ENCODE data around the gene UCK1.

The UCK1 gene

DNA sequence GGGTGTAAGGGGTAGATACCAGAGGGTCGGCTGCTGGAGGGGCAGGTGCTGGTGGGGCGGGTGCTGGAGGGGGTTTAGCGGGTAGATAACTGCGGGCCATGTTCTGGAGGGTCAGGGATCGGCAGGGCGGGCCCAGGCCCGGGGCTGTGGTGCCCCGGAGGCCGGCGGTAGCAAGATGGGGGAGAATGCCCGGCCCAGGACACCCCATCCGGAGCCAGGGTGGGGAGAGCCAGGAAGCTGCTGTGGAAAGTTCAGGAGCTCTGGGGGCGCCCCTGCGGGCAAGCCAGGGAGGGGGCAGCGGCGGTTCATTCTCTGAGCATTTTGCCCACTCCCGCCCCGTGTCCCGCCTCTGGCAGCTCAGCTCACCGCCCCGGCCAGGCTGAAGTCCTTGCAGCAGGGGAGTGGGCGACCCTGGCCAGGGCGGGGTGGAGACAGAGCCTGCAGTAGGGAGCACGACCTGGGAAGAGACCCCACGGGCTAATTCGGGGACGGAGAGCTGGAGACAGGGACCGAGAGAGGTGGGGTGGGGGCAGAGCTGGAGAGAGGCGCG, 14.8 kb upstream of the UCK1 start:
- in situ Hi-C loops (cut with HindIII; ENCODE audit: low pct_ligation_motif_present, low sequenced_read_pairs), result no loop called here
- no peak for DNase-seq
- TF ChIP-seq, protein P1, sequence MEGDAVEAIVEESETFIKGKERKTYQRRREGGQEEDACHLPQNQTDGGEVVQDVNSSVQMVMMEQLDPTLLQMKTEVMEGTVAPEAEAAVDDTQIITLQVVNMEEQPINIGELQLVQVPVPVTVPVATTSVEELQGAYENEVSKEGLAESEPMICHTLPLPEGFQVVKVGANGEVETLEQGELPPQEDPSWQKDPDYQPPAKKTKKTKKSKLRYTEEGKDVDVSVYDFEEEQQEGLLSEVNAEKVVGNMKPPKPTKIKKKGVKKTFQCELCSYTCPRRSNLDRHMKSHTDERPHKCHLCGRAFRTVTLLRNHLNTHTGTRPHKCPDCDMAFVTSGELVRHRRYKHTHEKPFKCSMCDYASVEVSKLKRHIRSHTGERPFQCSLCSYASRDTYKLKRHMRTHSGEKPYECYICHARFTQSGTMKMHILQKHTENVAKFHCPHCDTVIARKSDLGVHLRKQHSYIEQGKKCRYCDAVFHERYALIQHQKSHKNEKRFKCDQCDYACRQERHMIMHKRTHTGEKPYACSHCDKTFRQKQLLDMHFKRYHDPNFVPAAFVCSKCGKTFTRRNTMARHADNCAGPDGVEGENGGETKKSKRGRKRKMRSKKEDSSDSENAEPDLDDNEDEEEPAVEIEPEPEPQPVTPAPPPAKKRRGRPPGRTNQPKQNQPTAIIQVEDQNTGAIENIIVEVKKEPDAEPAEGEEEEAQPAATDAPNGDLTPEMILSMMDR (IDR thresholded peaks at IDR 0.05; ENCODE audit: low read depth, low read length, missing control alignments), result no peak
- Histone ChIP-seq H3K36me3 (replicated peaks) (no peaks in the 10 kb centered on the region), H3K27ac (no peak overlapping the region), H3K4me3 (ENCODE audit: low read depth, low read length) (no peak overlapping the region), H3K27me3 (replicated peaks) (peaks cover 27% of the 10 kb centered on the region)

DNA sequence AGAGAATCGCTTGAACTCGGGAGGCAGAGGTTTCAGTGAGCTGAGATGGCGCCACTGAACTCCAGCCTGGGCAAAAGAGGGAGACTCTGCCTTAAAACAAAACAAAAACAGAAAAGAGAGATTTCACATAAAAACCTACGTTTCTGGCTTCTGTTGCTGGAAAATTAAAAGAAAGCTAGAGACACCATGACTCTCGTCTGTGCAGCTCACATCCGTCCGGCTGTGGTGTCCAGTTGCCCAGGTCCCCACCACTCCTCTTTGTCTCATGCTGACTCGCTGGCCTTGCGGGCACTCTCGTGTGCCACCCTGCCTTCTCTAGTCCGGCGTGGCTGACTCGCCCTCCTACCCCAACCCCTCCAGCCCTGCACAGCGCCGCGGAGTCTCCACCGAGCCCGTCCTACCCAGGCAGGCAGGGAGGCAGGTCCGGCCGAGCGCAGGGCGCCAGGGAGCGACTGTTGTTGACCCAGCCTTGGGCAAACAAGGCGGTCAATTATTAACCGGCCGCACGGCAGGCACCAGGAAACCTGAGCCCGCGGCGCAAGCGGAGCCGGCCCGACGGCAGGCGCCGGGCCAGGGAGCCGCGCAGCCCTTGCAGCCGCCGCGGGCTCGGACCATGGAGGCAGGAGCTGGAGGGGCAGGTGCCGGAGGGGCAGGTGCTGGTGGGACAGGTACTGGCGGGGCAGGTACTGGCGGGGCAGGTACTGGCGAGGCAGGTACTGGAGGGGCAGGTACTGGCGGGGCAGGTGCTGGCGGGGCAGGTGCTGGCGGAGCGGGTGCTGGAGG, 14.1 kb upstream of the UCK1 start, which contains the start of gene PRRT1B:
PRRT1B (plus strand) TSS at position 521 of the 783 bp plus-strand sequence; CDS start at position 614, 93 bp downstream.
- in situ Hi-C loops (cut with HindIII; ENCODE audit: low pct_ligation_motif_present, low sequenced_read_pairs), result no loop called here
- H3K27me3 ChIP-seq (replicated peaks), result peaks cover 27% of the 10 kb centered on the region
- DNase-seq, result no peak
- H3K36me3 ChIP-seq (replicated peaks), result no peaks in the 10 kb centered on the region
- no peak within 1 kb of the TSS for H3K4me3 ChIP-seq (ENCODE audit: low read depth, low read length)
- TF ChIP-seq, protein P1 (IDR thresholded peaks at IDR 0.05; ENCODE audit: low read depth, low read length, missing control alignments), result no peak
- no peak within 1 kb of the TSS for H3K27ac ChIP-seq

DNA sequence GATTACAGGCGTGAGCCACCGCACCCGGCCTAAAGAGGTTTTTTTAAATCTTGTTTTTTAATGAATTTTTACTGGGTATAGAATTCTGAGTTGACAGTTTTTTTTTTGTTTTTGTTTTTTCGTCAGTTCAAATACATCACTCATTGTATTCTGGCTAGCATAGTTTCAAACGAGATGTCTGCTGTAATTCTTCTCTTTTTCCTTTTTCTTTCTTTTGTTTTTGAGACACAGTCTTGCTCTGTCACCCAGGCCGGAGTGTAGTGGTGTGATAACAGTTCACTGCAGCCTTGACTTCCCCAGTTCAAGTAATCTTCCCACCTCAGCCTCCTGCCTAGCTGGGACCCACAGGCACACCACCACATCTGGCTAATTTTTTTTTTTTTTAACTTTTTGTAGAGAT, 12.1 kb upstream of the UCK1 start:
- Histone ChIP-seq H3K27me3 (replicated peaks) (peaks cover 27% of the 10 kb centered on the region), H3K4me3 (ENCODE audit: low read depth, low read length) (no peak overlapping the region), H3K36me3 (replicated peaks) (no peaks in the 10 kb centered on the region), H3K27ac (no peak overlapping the region)
- DNase-seq, result no peak
- TF ChIP-seq, protein P1 (IDR thresholded peaks at IDR 0.05; ENCODE audit: low read depth, low read length, missing control alignments), result no peak
- in situ Hi-C loops (cut with HindIII; ENCODE audit: low pct_ligation_motif_present, low sequenced_read_pairs), result no loop called here

DNA sequence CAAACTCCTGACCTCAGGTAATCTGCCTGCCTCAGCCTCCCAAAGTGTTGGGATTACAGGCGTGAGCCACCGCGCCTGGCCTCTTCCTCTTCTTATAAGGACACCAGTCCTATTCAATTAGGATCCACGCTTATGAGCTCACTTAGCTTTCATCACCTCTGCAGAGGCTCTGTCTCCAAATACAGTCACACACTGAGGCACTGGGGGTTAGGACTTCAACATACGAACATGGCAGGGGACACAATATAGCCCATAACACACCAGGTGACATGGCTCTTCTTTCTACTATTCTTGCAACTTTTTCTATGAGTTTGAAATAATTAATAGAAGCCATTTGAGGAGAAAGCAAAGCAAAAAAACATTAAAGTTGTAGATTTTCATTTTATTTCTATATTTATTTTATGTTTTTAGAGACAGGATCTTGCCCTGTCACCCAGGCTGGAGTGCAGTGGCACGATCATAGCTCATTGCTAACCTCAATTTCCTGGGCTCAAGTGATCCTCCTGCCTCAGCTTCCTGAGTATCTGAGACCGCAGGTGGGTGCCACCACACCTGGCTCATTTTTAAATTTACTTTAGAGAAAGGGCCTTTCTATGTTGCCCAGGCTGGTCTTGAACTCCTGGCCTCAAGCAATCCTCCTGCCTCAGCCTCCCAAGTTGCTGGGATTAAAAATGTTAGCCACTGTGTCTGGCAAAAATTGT, 8.3 kb upstream of the UCK1 start:
- in situ Hi-C loops (cut with HindIII; ENCODE audit: low pct_ligation_motif_present, low sequenced_read_pairs), result no loop called here
- Histone ChIP-seq H3K27ac (no peak overlapping the region), H3K27me3 (replicated peaks) (no peaks in the 10 kb centered on the region), H3K36me3 (replicated peaks) (no peaks in the 10 kb centered on the region), H3K4me3 (ENCODE audit: low read depth, low read length) (no peak overlapping the region)
- TF ChIP-seq, protein P1 (IDR thresholded peaks at IDR 0.05; ENCODE audit: low read depth, low read length, missing control alignments), result no peak
- no peak for DNase-seq

DNA sequence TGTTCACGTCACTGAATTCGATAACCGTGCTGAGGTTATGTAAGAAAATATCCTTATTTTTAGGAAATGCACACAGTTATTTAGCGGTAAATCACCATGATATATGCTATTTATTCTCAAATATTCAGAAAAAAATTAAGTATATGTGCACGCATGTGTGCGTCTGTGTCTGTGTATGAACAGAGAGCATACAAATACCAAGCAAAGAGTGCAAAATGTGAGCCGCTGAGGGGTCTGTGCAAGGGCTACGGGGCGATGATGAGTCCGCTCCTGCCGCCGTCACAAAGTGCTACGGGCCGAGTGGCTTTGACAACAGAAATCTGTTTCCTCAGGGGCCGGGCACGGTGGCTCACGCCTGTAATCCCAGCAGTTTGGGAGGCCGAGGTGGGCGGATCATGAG, 6.9 kb upstream of the UCK1 start:
- no peak overlapping the region for H3K27ac ChIP-seq
- H3K36me3 ChIP-seq (replicated peaks), result no peaks in the 10 kb centered on the region
- TF ChIP-seq, protein P1 (IDR thresholded peaks at IDR 0.05; ENCODE audit: low read depth, low read length, missing control alignments), result no peak
- H3K27me3 ChIP-seq (replicated peaks), result no peaks in the 10 kb centered on the region
- in situ Hi-C loops (cut with HindIII; ENCODE audit: low pct_ligation_motif_present, low sequenced_read_pairs), result no loop called here
- DNase-seq, result no peak
- H3K4me3 ChIP-seq (ENCODE audit: low read depth, low read length), result no peak overlapping the region

Data from brain microvascular endothelial cell (primary cell).